Breast epithelium (tissue), 4 donors: ENCODE measurements around the gene TRAPPC3. TPM values are rescaled to one million over a fixed set of nuclear protein-coding genes. Genes with fewer than 3 reads are reported as not detected.

ENCODE experiments used
- DNase-seq, 2 donors: peaks; one replicate each; pipeline ENCODE4 v3.0.0-alpha.2; 2019; ENCODE audit warnings: low spot score in 2 of 2
- H3K27ac ChIP-seq, 2 donors: fragments of 200-600 bp; sonication (generic) in 1 of 2; one replicate each; pipeline ENCODE4 v1.5.1; 2016 to 2019; ENCODE audit warnings: mild to moderate bottlenecking in 1 of 2
- H3K27me3 ChIP-seq, 2 donors: fragments of 200-600 bp; sonication (generic) in 1 of 2; one replicate each; pipeline versions ENCODE4 v1.5.1 to v1.6.0; 2017 to 2019; ENCODE audit warnings: control low read depth in 1 of 2, mild to moderate bottlenecking in 1 of 2
- H3K36me3 ChIP-seq: fragments of 200-600 bp; one replicate; pipeline ENCODE4 v1.5.1; 2019
- H3K4me1 ChIP-seq, 2 donors: fragments of 200-600 bp; sonication (generic); one replicate each; pipeline ENCODE4 v1.5.1; 2016 to 2019; ENCODE audit warnings: control low read depth in 1 of 2
- H3K4me3 ChIP-seq, 3 donors: fragments of 200-600 bp; sonication (generic); 1 replicate in 2 of 3; 2 replicates in 1 of 3; pipeline ENCODE4 v1.5.1; 2016 to 2019; ENCODE audit warnings: mild to moderate bottlenecking in 3 of 3, moderate library complexity in 2 of 3
- H3K9me3 ChIP-seq, 2 donors: fragments of 200-600 bp; sonication (generic) in 1 of 2; one replicate each; pipeline ENCODE4 v1.5.1; 2016 to 2019; ENCODE audit warnings: control low read depth in 1 of 2
- CTCF ChIP-seq, 3 donors: fragments of 450-650 bp; IDR thresholded peaks; one replicate each; pipeline ENCODE4 v1.5.1; 2016 to 2017; ENCODE audit warnings: antibody characterized with exemption in 3 of 3, mild to moderate bottlenecking in 3 of 3, moderate library complexity in 3 of 3
- POLR2A ChIP-seq: fragments of 450-650 bp; IDR thresholded peaks from one replicate; pipeline ENCODE4 v1.6.1; 2016; ENCODE audit warnings: antibody characterized with exemption, mild to moderate bottlenecking, moderate library complexity
- POLR2AphosphoS5 ChIP-seq, 3 donors: sonication (generic); formaldehyde crosslinking; IDR thresholded peaks; one replicate each; pipeline ENCODE4 v1.6.1; 2017; ENCODE audit warnings: antibody characterized with exemption in 3 of 3
- intact Hi-C: fragments of 100-400 bp; cut with DNase I; formaldehyde crosslinking; loops from one replicate; pipeline ENCODE4 v1.15.1; 2023; ENCODE audit warnings: low total_unique reads
- total RNA-seq, 3 donors: library from RNA; depleted of rRNA; stranded (reverse); fragments of >200 nt; gene quantifications; one replicate each; pipeline ENCODE4 v1.1.0, GENCODE V29; 2016

Gene TRAPPC3
- total RNA-seq, 3 donors from 2014 or later = 107 to 118 (median 116) TPM

GRCh38 chr1:36166136-36166535 lies 16.9 kb upstream of the TRAPPC3 start:
- H3K36me3 ChIP-seq = no peaks in the 10 kb centered on the region
- intact Hi-C loops = no loop called here
- no peak for DNase-seq

GRCh38 chr1:36165145-36165544 lies 15.9 kb upstream of the TRAPPC3 start:
- Histone ChIP-seq H3K36me3 (no peaks in the 10 kb centered on the region), H3K27me3 (no peaks in the 10 kb centered on the region), H3K4me1 (peaks cover 18 to 22% of the 10 kb centered on the region in 2 donors), H3K4me3 (no peak overlapping the region), H3K27ac (peak overlapping the region in 1 of 2 donors; percentile 93), H3K9me3 (no peaks in the 10 kb centered on the region)
- intact Hi-C loops = no loop called here
- DNase-seq = no peak
- TF ChIP-seq POLR2AphosphoS5 (IDR thresholded peaks at IDR 0.05) = no peak
- no peak for TF ChIP-seq POLR2A
- no peak for TF ChIP-seq CTCF (IDR thresholded peaks at IDR 0.05)

More at GRCh38 chr1:36166136-36166535, 16.9 kb upstream of the TRAPPC3 start:
- H3K4me1 ChIP-seq = peaks cover 13 to 14% of the 10 kb centered on the region in 2 donors
- no peaks in the 10 kb centered on the region for H3K9me3 ChIP-seq
- H3K4me3 ChIP-seq = no peak overlapping the region
- no peak overlapping the region for H3K27ac ChIP-seq
- TF ChIP-seq POLR2A (no peak), CTCF (IDR thresholded peaks at IDR 0.05) (no peak), POLR2AphosphoS5 (IDR thresholded peaks at IDR 0.05) (no peak)
- no peaks in the 10 kb centered on the region for H3K27me3 ChIP-seq

- no peak overlapping the region for H3K4me3 ChIP-seq
- H3K27me3 ChIP-seq = no peaks in the 10 kb centered on the region
- no peak for DNase-seq
- TF ChIP-seq CTCF (IDR thresholded peaks at IDR 0.05) = no peak
- TF ChIP-seq POLR2A = no peak
- no peak for TF ChIP-seq POLR2AphosphoS5 (IDR thresholded peaks at IDR 0.05)
- no peaks in the 10 kb centered on the region for H3K36me3 ChIP-seq
- intact Hi-C loops = no loop called here
- peaks cover 26 to 30% of the 10 kb centered on the region in 2 donors for H3K4me1 ChIP-seq
- peak overlapping the region; percentile 62 to 93 for H3K27ac ChIP-seq
- no peaks in the 10 kb centered on the region for H3K9me3 ChIP-seq
These were observed 15.1 kb upstream of the TRAPPC3 start for GRCh38 chr1:36164361-36164760.

- H3K4me1 ChIP-seq = peaks cover 28 to 38% of the 10 kb centered on the region in 2 donors
- H3K4me3 ChIP-seq = no peak overlapping the region
- intact Hi-C loops = no loop called here
- peak overlapping the region; percentile 93 to 99 for H3K27ac ChIP-seq
- no peaks in the 10 kb centered on the region for H3K36me3 ChIP-seq
- no peaks in the 10 kb centered on the region for H3K27me3 ChIP-seq
- no peak for DNase-seq
- H3K9me3 ChIP-seq = no peaks in the 10 kb centered on the region
- TF ChIP-seq POLR2AphosphoS5 (IDR thresholded peaks at IDR 0.05) (no peak), CTCF (IDR thresholded peaks at IDR 0.05) (no peak), POLR2A (no peak)
These were observed 14.1 kb upstream of the TRAPPC3 start for GRCh38 chr1:36163426-36163825.

GRCh38 chr1:36162680-36163239 lies 13.5 kb upstream of the TRAPPC3 start:
- no peak for DNase-seq
- peak overlapping the region in 1 of 3 donors; percentile 70 for H3K4me3 ChIP-seq
- no peaks in the 10 kb centered on the region for H3K9me3 ChIP-seq
- TF ChIP-seq CTCF (IDR thresholded peaks at IDR 0.05) (no peak), POLR2A (no peak), POLR2AphosphoS5 (IDR thresholded peaks at IDR 0.05) (no peak)
- no peaks in the 10 kb centered on the region for H3K27me3 ChIP-seq
- H3K4me1 ChIP-seq = peaks cover 29 to 45% of the 10 kb centered on the region in 2 donors
- H3K36me3 ChIP-seq = no peaks in the 10 kb centered on the region
- intact Hi-C loops = no loop called here
- peak overlapping the region; percentile 93 to 99 for H3K27ac ChIP-seq
